ENCODE results near the gene GATAD2B.

GATAD2B gene

DNA sequence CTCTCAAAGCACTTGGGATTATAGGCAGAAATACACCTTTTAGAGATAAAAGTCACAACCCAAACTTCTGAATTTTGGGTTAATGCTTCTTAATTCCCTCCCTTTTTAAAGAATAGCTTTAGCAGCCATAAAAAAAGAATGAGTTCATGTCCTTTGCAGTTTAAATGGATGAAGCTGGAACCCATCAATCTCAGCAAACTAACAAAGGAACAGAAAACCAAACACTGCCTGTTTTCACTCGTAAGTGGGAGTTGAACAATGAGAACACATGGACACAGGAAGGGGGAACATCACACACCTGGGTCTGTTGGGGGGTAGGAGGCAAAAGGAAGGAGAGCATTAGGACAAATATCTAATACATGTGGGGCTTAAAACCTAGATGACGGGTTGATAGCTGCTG is 91.7 kb downstream of the GATAD2B start:
- no peak for DNase-seq

- DNase-seq, result no peak
Observed at GRCh38 chr1:153827168-153827964, 95.4 kb downstream of the GATAD2B start.

- no peak for DNase-seq
Observed at GRCh38 chr1:153818876-153819275, 103.9 kb downstream of the GATAD2B start.

DNA sequence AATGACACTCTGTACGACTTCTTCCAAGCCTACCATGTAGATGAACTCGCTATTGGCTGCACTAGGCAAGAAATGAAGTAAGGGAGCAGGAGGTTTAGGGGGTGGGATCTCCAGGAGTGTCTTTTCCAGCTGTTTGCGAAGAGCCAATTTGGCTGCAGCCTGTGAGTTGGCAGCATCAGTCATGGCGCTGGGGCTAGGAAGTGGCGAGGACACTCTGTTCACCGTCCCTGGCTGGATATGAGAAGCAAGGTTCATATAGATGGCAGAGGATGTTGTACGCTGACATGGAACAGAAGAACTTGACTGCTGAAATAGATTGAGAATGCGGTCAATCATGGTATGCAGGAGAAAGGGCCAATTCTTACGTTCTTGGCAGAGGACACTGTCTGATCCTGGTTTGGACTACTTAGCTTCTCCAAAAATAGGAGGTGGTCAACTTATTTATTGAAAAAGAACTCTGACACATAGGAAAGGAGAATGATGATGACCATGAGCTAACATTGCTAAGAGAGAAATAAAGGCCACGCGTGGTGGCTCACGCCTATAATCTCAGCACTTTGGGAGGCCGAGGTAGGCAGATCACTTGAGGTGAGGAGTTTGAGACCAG is 106.4 kb downstream of the GATAD2B start:
- DNase-seq, result no peak

- DNase-seq, result no peak
Observed at GRCh38 chr1:153805886-153806719, 116.7 kb downstream of the GATAD2B start.

GRCh38 chr1:153805042-153805745 is 117.6 kb downstream of the GATAD2B start:
- DNase-seq, result no peak

GRCh38 chr1:153804112-153804511 is 118.7 kb downstream of the GATAD2B start:
- no peak for DNase-seq

- no peak for DNase-seq
Observed at GRCh38 chr1:153803470-153804056, 119.2 kb downstream of the GATAD2B start.

- no peak for DNase-seq
Observed at GRCh38 chr1:153801786-153802697, 120.7 kb downstream of the GATAD2B start.

- no peak for DNase-seq
Observed at GRCh38 chr1:153801028-153801625, 121.6 kb downstream of the GATAD2B start.

GRCh38 chr1:153800516-153800915 is 122.3 kb downstream of the GATAD2B start:
- no peak for DNase-seq

DNA sequence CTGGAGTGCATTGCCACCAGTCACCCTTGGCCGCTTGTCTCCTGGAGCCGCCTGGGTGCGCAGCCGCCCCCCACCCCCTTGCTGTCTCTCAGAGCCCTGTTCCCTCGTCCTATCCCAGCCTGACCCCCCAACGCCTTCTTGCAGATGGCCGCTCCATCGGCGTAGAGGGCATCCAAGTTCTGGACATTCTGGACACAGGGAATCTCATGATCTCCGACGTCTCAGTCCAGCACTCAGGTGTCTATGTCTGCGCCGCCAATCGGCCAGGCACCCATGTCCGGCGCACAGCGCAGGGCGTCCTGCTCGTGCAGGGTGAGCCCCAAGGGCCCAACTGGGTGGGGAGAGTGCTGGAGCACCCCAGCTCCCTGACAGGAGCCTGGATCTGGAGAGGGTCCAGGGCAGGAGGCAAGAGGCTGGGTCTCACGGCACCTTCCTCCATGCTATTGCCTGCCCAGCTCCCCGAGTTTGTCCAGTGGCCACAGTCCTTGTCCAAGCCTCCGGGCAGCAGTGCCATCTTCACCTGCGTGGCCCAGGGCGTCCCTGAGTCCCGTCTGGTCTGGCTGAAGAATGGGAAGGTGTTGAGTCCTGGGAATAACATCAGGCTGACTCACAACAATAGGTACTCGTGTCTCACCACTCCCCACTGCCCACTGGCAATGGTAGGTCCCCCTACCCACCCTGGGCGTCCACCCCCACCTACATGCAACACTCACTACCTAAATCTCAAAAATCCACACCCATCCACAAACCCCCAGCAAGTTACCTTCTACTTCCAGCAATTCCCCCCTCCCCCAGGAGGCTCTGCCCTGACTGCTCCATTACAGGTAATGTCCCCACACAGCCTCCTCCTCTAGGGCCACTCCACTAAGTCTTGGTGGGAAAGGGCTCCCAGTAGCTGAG is 123.0 kb downstream of the GATAD2B start:
- no peak for DNase-seq

DNA sequence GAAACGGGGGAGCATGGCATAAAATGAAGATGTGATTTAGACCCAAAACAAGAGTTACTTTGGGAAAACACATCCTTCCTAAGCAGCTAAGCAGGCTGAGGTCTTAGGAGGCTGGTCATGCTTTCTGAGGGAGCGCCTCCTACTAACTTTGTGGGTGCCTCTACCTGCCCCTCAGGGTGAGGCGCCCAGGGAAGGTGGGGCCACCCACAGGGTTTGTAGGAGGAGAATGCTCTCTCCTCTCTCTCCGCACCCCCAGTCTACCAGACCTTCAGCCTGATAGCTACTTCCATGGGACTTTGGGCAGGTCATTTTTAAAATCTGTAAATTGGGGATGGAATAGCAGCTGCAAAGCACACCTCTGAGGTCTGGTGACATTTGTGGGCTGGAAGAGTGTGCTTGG is 123.8 kb downstream of the GATAD2B start:
- DNase-seq, result no peak

- DNase-seq, result no peak
Observed at GRCh38 chr1:153798468-153798780, 124.3 kb downstream of the GATAD2B start.

GRCh38 chr1:153796786-153797659 is 125.7 kb downstream of the GATAD2B start:
- DNase-seq, result no peak

DNA sequence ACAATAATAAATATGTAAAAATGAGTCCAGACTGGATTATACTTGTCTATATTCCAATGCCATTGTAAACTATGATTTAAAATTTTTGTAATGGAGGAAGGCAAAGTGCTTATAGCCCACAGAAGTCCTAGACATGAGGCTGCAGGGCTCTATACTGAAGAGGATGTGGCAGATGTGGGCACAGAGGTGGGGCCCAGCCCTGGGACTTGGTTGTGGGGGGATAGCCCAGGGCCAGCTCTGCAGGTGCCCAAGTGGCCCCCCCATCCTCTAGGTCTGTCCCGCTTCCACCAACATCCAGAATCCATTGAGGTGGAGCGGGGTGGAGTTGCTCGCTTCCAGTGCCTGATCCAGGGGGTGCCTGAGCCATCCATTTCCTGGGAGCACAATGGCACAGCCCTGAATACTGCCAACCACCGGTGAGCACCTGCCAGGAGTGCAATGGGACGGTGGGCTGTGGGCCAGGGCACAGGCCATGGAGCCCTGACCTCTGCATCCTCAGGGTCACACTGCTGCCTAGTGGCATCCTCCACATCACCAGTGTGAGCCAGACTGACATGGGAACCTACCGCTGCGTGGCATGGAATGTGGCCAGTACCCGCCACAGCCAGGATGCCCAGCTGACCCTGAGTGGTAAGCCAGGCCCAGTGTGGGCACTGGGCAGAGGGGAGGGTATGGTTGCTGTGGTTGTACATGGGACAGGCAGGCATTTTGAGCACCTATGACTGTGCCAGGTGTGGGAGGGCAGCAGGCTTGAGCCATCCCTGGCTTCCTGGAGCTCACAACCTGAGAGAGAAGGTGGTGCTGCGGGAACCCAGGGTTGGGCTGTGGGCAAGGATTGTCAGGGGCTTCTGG is 126.6 kb downstream of the GATAD2B start:
- DNase-seq, result no peak

DNA sequence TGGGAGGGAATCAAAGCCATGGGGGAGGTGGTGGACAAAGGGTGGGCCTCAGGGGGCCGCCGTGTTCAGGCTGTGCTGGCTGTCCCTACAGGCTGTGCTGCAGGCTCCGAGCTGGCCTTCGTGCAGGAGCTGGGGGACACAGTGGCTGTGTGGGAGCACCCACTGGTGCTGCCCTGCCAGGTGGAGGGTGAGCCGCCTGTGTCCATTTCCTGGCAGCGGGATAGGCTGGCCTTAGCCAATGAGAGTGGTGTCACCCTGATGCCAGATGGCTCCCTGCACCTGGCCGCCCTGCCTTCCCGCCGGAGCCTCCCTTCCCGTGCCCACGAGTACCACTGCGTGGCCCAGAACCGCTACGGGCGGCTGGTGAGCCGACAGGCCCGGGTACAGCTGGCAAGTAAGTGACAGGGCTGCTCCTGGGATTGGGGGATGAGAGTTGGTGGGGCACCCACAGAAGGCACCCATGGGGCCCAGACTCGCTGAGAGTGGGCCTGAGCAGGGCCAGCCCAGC is 127.4 kb downstream of the GATAD2B start:
- DNase-seq, result no peak
